ENCODE data around the gene TAS2R46.

The TAS2R46 gene

GRCh38 chr12:11026118-11026517 lies 36.0 kb downstream of the TAS2R46 start:
- TF ChIP-seq POLR2AphosphoS5 (IDR thresholded peaks at IDR 0.05; ENCODE audit: low read depth, low read length) (no peak), POLR2A (IDR thresholded peaks at IDR 0.05; ENCODE audit: low read depth, low read length) (no peak), TAF1 (IDR thresholded peaks at IDR 0.05; ENCODE audit: borderline replicate concordance, low read depth, low read length) (no peak)
- FAIRE-seq (no peak), DNase-seq (ENCODE audit: insufficient read length) (no peak)

GRCh38 chr12:11023387-11023786 lies 38.7 kb downstream of the TAS2R46 start:
- TF ChIP-seq TAF1 (IDR thresholded peaks at IDR 0.05; ENCODE audit: borderline replicate concordance, low read depth, low read length), result no peak
- TF ChIP-seq POLR2AphosphoS5 (IDR thresholded peaks at IDR 0.05; ENCODE audit: low read depth, low read length), result no peak
- TF ChIP-seq POLR2A (IDR thresholded peaks at IDR 0.05; ENCODE audit: low read depth, low read length), result no peak
- FAIRE-seq, result no peak
- no peak for DNase-seq (ENCODE audit: insufficient read length)

GRCh38 chr12:11022520-11022919 lies 39.6 kb downstream of the TAS2R46 start, which contains the start of gene TAS2R19:
TSS of gene TAS2R19 (minus strand) at chr12:11022620. CDS start at chr12:11022571, 49 bp downstream.
- DNase-seq (ENCODE audit: insufficient read length) (no peak), FAIRE-seq (no peak)
- TF ChIP-seq POLR2A (IDR thresholded peaks at IDR 0.05; ENCODE audit: low read depth, low read length) (no peak), POLR2AphosphoS5 (IDR thresholded peaks at IDR 0.05; ENCODE audit: low read depth, low read length) (no peak)

GRCh38 chr12:11016937-11017336 lies 45.2 kb downstream of the TAS2R46 start:
- FAIRE-seq, result no peak
- no peak for DNase-seq (ENCODE audit: insufficient read length)
- no peak for TF ChIP-seq TAF1 (IDR thresholded peaks at IDR 0.05; ENCODE audit: borderline replicate concordance, low read depth, low read length)
- no peak for TF ChIP-seq POLR2A (IDR thresholded peaks at IDR 0.05; ENCODE audit: low read depth, low read length)
- no peak for TF ChIP-seq POLR2AphosphoS5 (IDR thresholded peaks at IDR 0.05; ENCODE audit: low read depth, low read length)

- DNase-seq (ENCODE audit: insufficient read length), result no peak
- FAIRE-seq, result no peak
- no peak for TF ChIP-seq TAF1 (IDR thresholded peaks at IDR 0.05; ENCODE audit: borderline replicate concordance, low read depth, low read length)
- TF ChIP-seq POLR2AphosphoS5 (IDR thresholded peaks at IDR 0.05; ENCODE audit: low read depth, low read length), result no peak
- no peak for TF ChIP-seq POLR2A (IDR thresholded peaks at IDR 0.05; ENCODE audit: low read depth, low read length)
Measured at GRCh38 chr12:11015775-11016430, 46.2 kb downstream of the TAS2R46 start.

- FAIRE-seq (no peak), DNase-seq (ENCODE audit: insufficient read length) (no peak)
- TF ChIP-seq POLR2A (IDR thresholded peaks at IDR 0.05; ENCODE audit: low read depth, low read length), result no peak
- TF ChIP-seq POLR2AphosphoS5 (IDR thresholded peaks at IDR 0.05; ENCODE audit: low read depth, low read length), result no peak
- TF ChIP-seq TAF1 (IDR thresholded peaks at IDR 0.05; ENCODE audit: borderline replicate concordance, low read depth, low read length), result no peak
Measured at GRCh38 chr12:11014234-11014633, 47.9 kb downstream of the TAS2R46 start.
